ENCODE data around the gene MRPL49.
A peak's percentile ranks its signal among the peaks of the same experiment; 100 is the strongest.
"Not testable (repeated sequence)": the region's sequence is repeated elsewhere in the genome, so short reads cannot be mapped to it uniquely, and the experiment has no call there.

MRPL49 gene

DNA sequence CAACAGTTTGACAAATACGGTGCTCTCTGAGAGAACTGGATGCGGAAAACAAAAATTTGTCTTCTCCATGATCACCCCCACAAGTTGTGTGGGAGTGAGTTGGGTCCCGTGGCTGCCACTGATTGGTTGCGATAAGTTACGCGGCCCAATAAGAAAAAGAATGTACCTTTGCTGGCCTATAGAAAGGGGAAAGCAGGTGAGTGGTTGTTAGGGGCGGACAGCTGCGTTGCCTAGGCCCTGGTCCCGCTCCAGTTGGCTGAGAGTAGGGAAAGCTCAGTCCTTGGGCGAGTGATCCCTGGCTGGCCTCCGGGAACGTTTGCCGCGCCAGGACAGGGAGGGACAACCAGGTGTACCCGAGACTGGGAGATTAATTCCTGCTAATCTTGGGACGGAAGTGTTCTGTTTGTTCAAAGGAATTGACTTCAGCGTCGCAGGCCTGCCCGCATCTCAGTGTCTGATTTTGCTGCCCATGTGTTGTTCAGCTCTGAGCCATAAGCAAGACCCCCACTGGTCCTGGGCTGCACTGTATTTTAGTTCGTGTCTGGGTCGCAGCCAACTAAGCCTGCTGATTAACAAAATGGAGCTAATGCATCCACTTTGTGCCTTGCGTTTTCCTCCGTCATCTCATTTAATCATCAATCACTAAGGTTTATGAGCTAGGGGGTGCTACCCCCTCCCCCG lies 13.0 kb downstream of the MRPL49 start:
- DNase-seq, result peak; percentile 84

DNA sequence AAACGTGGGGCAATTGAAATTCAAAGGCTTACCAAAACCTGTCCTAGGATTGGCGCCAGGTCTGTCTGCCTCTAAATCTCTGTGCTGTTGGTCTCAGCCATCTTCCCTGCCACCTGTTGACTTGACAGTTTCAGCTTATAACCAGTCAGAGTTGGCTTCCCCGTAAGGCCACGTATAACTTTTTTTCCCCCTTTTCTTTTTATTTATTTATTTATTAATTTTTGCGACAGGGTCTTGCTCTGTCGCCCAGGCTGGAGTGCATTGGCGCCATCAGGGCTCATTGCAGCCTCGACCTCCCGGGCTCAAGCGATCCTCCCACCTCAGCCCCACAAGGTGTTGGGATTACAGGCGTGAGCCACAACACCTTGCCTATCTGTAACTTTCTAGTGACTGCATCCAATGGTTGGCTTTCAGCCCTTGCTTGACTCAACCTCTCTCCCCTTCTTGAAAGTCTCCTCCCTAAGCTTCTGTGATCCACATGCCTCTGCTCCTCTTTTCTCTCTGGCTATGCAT lies 13.6 kb downstream of the MRPL49 start:
- DNase-seq, result peak; percentile 19

DNA sequence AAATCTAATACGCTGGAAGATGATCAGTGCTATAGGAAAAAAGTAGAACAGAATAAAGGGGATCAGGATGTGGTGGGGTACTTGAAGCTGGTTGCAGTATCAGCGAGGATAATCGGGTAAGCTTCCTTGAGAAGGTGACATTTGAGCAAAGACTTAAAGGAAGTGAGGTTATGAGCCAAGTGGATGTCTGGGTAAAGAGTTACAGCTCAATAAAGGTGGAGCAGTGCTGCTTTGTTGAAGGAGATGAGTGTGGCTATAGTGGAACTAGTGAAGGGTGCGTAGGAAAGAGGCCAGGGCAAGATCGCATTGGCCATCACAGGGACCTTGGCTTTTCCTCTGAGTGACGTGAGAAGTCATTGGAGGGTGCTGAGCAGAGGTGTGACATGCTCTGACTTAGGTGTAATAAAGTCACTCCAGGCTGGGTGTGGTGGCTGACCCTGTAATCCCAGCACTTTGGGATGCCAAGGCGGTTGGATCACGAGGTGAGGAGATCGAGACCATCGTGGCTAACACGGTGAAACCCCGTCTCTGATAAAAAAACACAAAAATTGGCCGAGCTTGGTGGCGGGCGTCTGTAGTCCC lies 14.5 kb downstream of the MRPL49 start:
- no peak for DNase-seq

DNA sequence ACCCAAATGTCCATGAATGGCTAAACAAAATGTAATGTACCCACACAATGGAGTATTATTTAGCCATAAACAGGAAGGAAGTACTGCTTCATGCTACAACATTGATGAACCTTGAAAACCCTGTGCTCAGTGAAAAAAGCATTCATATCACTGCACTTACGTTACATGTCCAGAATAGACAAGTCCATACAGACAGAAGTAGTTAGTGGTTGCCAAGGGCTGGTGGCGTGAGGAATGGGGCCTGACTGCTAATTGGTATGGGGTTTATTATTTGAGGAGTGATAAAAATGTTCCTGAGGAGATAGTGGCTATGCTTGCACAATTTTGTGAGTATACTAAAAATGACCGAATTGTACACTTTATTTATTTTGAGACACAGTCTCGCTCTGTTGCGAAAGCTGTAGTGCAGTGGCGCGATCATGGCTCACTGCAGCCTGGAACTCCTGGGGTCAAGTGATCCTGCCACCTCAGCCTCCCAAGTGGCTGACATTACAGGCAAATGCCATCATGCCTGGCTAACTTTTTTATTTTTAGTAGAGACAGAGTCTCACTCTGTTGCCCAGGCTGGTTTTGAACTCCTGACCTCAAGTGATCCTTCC lies 19.9 kb downstream of the MRPL49 start:
- no peak for DNase-seq

DNA sequence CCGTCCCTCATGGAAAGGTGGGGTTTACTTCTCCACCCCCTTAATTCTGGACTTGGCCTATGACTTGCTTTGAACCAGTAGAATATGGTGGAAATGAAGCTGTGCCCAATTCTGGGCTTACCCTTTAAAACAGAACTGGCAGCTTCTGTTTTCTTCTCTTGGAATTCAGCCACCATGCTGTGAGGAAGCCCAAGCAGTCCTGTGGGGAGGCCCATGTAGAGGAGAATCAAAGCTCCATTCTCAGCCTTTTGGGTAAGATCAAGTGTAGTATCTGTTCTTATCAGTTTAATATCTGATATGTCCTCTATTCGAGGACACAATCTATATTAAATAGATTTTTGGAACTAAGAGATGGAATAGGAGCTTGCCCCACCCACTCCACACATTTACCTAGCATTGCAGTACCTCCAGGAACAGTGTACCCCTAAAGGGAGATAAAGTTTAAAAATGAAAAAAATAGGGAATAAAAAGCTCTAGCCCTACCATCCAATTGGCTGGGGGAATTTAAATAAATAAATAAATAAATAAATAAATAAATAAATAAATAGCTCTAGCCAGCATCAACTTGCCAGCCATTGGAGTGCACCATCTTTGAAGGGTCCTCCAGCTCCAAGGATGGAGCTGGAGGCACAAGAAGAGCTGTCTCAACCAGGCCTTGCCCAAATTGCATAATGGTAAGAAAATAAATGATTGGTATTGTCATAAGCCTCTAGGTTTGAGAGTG lies 25.4 kb downstream of the MRPL49 start:
- no peak for DNase-seq

DNA sequence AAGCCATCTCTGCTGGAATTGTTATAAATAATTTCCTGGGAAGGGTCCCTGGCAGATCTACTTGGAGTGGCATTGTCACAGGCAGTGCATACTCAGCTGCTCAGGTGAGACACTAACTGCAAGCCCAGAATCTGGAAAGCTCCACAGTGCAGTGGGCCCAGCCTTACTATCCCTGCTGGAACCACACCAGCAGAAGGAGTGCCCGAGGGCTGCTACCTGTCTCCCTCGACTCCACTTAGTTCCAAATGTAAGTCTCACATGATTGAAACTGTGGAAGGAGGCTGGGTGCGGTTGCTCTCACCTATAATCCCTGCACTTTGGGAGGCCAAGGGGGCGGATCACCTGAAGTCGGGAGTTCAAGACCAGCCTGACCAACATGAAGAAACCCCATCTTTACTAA lies 26.5 kb downstream of the MRPL49 start:
- DNase-seq, result no peak

DNA sequence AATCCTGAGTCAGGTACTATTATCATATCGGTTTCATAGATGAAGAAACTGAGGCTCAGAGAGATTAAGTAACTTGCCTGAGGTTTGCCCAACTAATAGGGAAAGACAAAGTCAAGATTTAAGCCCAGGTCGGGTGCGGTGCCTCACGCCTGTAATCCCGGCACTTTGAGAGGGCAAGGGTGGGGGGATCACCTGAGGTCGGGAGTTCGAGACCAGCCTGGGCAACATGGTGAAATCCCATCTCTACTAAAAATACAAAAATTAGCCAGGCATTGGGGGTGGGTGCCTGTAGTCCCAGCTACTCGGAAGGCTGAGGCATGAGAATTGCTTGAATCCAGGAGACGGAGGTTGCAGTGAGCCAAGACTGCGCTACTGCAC lies 28.0 kb downstream of the MRPL49 start:
- DNase-seq, result not testable (repeated sequence)

DNA sequence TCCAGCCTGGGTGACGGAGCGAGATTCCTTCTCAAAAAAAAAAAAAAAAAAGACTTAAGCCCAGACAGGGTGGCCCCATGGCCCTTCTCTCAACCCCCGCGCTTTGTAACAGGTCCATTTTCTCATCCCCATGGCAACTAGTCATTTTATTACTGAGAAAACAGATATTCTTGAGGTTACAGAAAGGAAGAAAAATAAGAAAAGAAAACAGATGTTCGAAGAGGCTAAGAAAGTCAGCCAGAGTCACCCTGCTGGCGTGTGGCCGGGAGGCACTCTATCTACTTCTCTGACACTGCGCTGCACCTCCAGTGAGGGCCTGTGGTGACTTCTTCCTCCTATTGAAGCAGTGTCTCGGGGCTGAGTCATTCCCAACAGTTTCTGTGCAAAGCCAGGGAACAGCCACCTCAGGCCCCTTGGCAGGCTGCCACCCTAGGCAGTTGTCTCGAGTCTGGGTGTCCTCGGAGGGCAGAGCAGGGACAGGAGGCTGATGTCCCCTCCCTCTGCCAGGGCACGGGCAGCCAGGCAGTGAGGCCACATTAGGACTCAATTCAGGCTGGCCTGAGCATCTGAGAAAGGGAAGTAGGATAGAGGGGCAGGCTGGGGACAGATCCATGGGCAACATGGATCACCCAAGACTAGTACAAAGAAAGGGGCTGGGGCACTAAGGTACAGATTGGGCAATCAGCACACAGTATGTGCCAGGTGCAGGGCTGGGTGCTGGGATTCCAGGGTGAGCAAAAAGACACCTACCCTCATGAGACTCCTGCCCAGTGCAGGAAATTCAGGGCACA lies 28.6 kb downstream of the MRPL49 start:
- DNase-seq, result no peak

DNA sequence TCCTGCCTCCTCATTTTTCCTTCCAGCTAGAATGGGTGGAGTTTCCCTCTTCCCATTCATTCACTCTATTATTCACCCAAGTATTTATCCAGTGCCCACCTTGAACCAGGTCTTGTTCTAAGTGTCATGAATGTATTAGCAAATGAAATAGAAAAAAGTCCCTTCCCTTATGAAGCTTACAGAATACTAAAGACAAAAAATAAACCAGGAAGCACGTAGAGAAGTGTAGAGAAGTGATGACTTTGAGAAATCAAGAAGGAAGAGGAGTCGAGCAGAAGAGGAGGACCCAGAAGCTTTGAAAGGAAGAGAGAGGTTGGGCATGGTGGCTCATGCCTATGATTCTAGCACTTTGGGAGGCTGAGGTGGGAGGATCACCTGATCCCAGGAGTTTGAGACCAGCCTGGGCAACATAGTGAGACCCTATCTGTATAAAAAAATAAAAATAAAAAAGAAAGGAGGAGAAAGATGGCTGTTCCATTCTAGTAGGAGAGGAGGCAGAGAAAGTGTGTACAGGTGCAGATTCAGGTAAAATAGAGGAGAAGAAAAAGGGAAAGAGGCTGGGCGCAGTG lies 29.3 kb downstream of the MRPL49 start:
- DNase-seq, result no peak

DNA sequence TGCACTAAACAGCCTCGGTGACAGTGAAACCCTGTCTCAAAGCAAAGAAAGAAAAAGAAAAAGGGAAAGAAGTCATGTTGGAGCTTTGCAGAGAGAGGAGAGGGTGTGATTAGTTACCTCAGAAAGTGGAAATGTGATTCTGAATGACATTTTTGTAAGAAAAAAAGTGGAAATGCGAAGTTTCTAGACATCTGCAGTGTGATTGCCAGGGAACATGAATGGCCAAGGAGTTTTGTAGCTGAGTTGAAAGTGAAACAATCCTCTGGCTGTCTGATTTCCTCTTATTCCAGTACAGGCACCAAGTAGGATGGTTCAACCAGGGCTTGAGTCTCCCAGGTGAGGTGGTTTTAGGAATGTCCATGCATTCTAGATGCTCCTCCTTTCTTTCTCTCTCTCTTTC lies 30.0 kb downstream of the MRPL49 start:
- DNase-seq, result no peak

DNA sequence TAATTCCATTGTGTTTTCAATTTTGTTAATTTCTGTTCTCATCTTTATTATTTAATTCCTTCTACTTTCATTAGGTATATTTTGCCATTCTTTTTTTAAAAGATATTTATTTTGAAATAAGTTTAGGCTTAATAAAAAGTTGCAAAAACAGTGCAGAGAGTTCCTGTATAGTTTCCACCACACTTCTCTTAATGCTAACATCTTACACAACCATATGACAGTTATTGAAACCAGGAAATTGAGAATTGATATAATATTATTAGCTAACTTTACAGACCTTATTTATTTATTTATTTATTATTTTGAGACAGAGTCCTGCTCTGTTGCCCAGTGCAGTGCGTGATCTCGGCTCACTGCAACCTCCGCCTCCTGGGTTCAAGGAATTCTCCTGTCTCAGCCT lies 34.1 kb downstream of the MRPL49 start:
- no peak for DNase-seq

DNA sequence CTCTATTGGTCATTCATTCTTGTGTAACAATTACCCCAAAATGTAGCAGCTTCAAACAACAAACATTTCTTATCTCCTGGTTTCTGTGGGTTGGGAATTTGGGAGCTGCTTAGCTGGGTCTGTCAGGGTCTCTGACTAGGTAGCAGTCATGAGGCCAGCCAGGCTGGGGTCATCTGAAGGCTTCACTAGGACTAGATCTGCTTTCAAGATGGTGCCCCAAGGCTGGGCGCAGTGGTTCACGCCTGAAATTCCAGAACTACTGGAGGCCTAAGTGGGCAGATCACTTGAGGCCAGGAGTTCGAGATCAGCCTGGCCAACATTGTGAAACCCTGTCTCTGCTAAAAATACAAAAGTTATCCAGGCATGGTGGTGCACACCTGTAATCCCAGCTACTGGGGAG lies 34.8 kb downstream of the MRPL49 start:
- DNase-seq, result no peak

DNA sequence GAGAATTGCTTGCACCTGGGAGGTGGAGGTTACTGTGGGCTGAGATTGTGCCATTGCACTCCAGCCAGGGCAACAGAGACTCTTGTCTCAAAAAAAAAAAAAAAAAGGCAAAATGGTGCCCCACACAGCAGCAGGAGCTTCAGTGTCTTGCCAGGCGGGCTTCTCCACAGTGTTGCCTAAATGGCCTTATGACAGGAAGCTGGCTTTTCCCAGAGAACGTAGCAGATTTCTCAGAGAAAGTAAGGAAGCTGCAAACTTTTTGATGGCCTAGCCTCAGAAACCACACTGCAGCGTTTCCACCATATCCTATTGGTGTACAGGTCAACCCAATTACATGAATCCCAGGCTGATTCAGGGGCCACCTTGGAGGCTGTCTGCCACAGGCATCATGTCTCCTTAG lies 35.2 kb downstream of the MRPL49 start:
- no peak for DNase-seq

DNA sequence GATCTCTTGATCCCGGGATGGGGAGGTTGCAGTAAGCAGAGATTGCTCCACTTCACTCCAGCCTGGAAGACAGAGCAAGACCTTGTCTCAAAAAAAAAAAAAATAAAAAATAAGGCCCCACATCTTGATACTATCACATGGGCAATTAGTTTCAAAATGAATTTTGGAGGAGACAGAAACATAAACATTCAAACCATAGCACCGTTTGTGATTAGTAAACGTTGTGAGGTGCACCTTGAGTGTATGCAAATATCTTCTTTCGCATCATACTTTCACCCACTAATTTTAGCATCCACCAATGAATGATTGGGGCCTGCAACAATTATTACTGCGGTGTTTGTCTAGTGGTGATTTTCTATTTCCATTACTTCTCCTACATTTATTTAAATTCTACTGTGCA lies 36.9 kb downstream of the MRPL49 start:
- DNase-seq, result no peak

DNA sequence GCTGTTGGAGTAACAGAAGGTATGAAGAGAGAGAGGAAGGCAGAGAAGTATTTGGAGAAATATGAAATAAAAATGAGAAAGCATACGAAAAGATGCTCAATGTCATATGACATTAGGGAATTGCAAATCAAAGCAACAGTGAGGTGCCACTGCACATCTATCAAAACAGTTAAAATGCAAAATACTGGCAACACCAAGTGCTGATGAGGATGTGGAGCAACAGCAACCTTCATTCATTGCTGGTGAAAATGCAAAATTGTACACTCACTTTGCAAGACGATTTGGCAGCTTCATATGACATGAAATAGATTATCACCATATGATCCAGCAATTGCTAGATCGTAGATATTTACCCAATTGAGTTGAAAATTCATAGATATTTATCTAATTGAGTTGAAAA lies 38.5 kb downstream of the MRPL49 start:
- no peak for DNase-seq

DNA sequence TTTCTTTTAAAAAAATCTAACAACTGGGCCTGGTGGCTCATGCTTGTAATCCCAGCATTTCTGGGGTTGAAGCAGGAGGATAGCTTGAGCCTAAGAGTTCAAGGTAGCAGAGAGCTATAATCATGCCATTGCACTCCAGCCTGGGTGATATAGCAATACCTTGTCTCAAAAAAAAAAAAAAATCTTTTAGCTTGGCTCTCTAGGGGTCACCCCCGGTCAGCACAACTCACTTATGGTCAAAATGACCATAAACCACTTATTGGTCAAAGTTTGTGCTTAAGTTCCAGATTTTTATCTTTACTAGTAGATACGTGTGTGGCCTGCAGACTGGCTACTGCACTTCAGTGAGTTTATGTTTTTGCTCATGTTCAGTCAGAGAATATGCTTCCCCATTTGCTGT lies 41.6 kb downstream of the MRPL49 start:
- DNase-seq, result no peak

DNA sequence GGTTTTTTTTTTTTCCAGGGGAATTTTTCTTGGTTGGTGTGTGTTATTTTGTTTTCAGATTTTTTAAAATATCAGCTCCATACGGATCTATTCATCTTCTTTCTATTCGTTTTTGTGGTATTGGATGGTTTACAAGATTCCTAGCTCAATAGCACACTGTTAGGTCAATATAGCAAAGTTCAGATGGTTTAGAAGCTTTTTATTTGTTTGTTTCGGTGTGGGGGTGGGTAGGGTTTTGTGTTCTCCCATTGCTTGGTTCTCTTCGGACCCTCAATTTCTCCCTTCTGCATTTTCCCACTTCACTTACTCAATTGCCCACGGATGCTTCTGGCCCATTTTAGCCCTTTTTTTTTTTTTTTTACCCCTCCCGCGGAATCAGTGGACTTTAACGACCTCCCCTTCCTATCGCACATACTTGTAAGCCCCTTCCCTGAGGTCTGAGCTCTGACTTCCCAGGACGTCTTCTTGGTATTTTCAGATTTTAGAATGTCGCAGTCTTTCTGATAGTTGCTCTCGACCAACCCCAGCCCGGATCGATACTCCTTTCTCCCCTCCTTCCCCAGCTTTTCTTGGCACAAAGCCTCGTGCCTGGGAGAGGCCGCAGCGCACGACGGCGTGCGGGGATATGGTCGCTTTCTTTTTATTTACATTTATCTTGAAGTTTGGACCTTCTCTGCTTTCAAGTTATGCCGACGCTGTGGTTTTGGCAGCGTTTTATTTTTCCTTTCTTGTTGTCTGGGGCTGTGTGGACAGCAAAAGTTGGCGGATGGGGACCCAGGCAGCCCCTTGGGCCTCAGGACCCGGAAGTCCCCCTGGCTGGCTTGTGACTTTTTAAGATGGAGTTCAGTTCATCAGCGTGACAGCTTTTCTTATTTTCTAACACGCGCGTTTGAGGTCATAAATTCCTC lies 43.5 kb downstream of the MRPL49 start:
- DNase-seq, result no peak

DNA sequence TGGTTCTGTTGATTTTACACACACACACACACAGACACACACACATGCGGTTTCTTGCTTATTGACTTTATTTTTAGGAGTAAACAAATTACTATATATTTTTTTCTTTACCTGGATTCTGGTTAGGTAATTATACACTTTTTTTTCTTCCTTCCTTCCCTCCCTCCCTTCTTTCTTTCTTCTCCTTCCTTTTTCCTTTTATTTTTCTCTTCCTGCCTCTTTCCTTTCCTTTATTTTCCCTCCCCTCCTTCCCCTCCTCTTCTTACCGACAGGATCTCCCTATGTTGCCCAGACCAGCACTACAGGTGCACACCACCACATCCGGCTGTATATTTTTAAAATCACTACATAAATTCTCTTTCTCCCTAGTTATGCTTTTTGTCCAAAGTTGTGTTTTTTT lies 44.8 kb downstream of the MRPL49 start:
- no peak for DNase-seq

DNA sequence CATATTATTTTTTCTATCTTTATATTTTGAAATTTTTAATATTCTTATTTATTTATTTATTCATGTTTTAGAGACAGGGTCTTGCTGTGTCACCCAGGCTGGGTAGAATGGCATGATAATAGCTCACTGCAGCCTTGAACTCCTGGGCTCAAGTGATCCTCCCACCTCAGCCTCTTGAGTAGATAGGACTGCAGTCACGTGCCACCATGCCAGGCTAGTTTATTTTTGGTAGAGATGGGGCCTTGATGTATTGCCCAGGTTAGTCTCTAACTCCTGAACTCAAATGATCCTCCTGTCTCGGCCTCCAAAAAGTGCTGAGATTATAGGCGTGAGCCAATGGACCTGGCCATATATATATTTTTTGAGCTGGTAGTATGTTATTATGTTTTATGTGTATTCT lies 45.5 kb downstream of the MRPL49 start:
- no peak for DNase-seq

DNA sequence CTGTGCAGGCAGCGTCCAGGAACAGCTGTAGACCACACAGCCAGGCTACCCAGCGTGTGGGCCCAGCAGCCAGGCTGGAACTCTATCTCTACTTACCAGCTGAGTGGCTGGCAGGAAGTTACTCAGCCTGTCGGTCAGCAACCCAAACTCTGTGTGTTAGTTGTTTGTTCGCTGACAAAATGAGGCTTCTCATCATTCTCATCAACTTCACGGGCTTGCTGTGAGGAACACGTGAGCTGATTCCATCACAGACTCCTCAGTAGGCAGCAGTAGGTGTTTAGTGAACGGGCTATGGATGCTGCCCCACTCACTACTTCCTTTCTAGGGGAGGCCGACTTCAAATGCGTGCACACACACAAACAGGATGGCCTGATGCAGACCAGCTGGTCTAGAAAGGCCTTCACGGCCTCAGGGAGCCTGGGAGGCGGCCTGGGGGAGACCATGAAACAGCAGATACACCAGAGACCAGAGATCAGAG lies 47.1 kb downstream of the MRPL49 start:
- no peak for DNase-seq

DNA sequence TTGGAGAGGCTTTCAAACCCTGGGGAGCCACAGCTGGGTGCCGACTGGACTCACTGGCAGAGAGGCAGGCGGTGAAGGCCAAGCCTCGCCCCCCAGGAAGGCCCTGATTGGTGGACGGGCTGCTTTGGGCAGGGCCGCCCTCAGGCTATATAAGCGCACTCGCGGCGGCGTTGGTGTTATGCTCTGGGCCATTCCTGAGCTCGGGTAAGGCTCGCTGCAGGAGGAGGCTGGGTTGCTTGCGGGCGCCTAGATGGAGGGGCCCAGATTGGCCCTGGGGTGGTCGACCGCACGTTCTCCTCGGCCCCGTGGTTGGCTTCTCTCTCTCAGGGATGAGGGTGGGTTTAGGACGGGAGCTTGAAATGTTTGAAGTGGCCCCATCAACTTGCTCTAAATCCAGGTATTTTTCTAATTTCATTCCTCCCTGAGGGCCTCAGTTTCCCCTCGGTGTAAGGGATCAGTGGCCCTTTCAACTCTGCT lies 48.0 kb downstream of the MRPL49 start, which contains the start of gene SPDYC:
Gene SPDYC (plus strand): TSS at position 176 of the 477 bp plus-strand sequence. CDS start 1,125 bp downstream, outside the sequence.
- no peak for DNase-seq
